KG1 (cell line): ENCODE results near the gene SCYGR8.
A peak's percentile ranks its signal among the peaks of the same experiment; 100 is the strongest.

Experiments used
- DNase-seq: peaks from one replicate; lab custom pipeline; 2025; lab: John Stamatoyannopoulos, UW

The SCYGR8 gene

GRCh38 chr2:227761740-227762476, 16.2 kb downstream of the SCYGR8 start:
- DNase-seq: no peak

- DNase-seq: no peak
Measured at GRCh38 chr2:227765788-227766372, 20.2 kb downstream of the SCYGR8 start.

DNA sequence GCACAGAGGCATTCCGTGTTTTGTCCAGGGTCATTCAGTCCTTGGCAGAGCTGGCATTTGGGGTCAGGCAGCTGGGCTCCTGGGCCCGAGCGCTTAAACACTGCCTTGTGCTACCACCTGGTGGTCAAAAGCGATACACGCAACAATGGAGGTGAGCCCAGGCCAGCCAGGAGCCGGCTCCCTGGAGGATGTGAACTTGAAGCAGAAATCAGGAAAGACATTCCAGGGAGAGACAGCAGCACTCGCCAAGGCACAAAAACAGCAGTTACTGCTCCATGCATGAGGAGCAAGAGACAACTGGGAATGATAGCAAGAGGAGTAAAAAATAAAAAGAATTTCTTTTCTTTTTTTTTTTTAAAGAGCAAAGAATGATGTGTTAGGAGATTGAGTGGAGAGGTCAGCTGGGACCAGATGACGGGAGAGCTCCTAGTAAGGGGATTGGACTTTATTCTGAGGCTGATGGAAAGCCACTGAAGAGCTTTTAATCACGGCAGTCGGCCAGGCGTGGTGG, 20.7 kb downstream of the SCYGR8 start:
- DNase-seq: peak; percentile 12

- no peak for DNase-seq
Measured at GRCh38 chr2:227767830-227768229, 22.1 kb downstream of the SCYGR8 start.

DNA sequence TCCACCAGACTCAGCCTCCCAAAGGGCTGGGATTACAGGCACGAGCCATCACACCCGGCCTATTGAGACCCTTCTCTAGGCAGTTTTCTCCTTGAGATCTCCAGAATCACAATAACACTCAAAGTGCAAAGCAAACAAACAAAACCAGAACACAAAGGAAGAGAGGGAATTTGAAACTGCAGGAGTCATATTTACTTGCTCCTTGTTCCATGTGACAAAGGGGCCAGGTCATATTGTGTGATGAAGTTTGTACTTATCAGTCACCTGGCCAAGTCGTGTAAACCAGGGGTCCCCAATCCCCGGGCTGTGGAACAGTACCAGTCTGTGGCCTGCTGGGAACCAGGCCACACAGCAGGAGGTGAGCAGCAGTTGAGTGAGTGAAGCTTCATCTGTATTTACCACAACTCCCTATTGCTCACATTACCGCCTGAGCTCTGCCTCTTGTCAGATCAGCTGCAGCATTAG, 26.5 kb downstream of the SCYGR8 start:
- DNase-seq: no peak

DNA sequence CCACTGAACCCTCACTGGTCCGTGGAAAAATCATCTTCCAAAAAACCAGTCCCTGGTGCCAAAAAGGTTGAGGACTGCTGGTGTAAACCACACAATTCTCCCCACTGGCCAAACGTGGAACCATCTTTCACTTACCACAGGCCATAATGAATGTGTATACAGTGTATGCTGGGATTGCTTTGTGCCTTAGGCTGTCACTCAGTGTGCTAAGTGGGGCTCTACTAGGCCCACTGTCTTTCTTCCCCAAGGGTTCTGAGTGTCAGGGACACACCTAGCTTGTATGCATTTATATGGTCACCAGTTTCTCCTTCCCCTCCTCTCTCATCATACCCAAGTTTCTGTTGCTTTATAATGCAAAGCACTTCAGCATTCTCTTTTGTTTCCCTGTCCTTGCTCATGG, 27.2 kb downstream of the SCYGR8 start:
- DNase-seq: no peak

DNA sequence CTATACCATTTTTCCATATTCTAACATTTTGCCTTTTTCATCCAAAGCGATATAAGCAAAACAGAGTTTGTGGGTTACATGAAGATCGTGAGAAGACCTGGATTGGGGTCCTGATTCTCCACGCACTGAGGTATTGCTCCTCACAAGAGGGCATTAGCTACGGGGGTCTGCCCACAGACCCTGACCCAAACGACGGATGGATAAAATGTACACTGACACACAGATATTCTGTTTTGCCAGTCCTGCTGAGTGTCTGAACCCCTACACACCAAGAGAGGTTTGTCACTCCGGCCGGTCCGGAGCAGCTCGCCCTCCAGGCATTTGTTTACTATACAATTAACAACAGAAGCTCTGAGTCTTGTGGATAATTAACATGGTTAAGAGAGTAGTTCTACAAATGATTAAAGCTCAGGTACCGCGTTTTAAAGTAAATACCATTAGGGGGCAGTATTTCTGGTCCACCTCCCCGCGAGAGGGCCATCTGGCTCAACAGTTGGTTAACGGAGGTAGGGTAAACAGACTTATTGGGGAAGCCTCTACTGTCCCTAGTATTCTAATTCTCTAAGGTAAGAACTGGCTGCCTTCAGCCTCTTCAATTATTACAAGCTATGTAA, 28.4 kb downstream of the SCYGR8 start:
- DNase-seq: no peak

DNA sequence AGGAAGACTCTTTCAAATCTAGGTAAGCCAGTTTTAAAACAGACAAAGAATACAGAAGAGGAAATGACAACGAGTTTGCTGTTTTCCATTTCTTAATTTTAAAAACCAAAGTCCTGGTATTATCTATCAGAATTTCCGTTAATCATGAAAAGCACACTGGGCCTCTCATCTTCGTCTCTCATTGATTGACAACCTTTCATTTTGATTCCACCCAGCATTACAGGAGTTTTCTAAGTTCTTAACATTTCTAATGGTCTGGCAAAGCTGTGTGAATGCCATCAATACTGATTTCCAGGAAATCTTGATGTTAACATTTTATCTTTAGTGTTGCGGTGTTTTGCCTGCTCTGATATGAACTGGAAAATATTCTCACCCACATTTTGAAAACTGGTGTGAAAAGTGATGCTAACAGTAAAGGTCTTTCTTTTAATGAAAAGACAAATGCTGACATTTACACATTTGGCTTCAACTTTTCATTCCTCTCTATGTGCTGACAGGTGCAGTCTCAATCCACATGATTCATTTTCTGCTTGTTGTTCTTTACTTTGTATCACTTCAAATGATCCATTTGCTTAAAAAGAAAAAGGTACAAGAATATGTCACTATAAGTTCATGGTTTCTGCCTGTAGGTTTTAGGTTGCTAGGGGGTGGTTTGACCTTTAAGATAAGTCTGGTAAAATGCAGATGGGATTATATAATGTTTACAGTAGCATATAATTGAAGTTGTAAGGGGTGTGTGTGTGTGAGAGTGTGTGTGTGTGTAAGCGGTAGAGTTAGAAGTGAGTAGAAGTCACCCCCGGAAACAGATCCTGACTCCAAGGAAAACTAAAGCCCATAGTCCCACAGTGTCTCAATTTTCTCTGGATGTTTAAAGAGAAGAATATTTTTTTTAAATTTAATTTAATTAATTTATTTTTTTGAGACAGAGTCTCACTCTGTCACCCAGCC, 29.5 kb downstream of the SCYGR8 start:
- DNase-seq: no peak

GRCh38 chr2:227780981-227781615, 35.4 kb downstream of the SCYGR8 start:
- no peak for DNase-seq

DNA sequence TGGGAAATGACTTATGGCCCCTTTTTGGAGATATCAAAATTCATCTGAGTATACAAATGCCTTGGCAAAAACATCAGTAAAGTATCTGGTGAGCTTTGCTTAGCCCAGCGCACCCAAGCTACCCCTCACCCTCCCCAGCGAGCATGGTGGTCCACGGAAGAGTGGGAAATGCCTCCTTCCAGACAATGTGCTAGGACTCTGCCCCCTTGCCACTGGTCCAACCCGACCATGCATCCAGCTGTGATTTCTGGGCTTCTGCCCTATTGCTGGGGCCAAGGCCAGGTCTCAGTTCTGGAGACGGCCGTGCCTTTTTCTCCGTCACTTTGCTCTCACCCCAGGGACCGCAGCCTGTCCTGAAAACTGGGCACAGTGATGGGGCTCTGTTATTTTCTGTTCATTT, 36.1 kb downstream of the SCYGR8 start:
- no peak for DNase-seq

- DNase-seq: no peak
Measured at GRCh38 chr2:227782804-227783203, 37.1 kb downstream of the SCYGR8 start.

DNA sequence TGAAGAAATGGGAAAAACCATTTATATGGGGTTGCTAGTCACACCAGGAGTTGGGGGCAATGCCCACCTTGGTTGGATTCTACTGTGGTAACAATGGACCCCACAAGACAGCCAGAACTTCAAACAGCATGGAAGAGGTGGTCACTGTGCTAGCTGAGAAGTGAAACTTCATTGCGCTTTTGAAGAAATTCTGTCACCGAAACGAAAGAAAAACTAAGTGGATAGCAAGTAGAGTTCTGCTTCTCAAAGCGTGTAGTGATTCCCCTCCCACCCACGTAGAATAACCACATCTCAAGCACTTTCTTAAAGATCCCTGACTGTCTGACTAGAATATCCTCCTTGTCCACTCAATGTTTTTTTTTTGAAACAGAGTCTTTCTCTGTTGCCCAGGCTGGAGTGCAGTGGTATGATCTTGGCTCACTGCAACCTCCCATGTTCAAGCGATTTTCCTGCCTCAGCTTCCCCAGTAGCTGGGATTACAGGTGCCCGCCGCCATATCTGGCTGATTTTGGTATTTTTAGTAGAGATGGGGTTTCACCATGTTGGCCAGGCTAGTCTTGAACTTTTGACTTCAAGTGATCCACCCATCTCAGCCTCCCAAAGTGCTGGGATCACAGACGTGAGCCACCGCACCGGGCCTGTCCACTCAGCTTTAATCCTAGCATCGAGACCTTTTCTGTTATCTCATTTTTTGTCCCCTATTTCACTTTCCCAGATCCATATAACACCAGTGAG, 37.9 kb downstream of the SCYGR8 start:
- DNase-seq: no peak

DNA sequence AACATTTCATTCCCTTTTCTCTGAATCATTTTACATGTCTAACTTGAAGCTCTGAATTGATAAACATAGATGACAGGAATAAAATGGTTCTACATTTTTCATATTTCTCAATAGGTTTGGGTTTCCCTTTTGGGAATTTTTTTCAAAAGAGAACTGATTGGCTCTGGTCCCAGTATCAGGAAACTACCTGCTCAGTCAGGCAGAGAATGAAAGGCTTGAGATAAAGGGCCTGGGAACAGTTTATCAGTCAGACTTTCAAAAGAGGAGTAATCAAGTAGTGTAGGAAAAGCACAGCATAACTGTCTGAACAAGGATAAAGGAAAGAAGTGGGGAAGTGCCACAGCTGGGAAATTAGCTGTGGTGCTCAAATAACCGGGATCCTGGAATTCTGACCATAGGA, 39.6 kb downstream of the SCYGR8 start:
- no peak for DNase-seq

GRCh38 chr2:227788561-227789018, 42.9 kb downstream of the SCYGR8 start:
- DNase-seq: no peak

GRCh38 chr2:227789803-227790202, 44.1 kb downstream of the SCYGR8 start:
- DNase-seq: no peak

- no peak for DNase-seq
Measured at GRCh38 chr2:227793148-227793712, 47.5 kb downstream of the SCYGR8 start.
